Panc1 (cell line): ENCODE measurements around the gene ZNF579. TPM values are rescaled to one million over a fixed set of nuclear protein-coding genes. Genes with fewer than 3 reads are reported as not detected.

Experiments used
- ATAC-seq: fragments of 200-7000 bp; cut with Tn5 transposase; 2 replicates; pipeline ENCODE4 v1.9.1; 2020; ENCODE audit warnings: mild to moderate bottlenecking, moderate library complexity
- BruUV-seq: library from RNA; stranded (reverse); fragments of 400-500 nt; replicated peaks from 2 replicates; lab custom pipeline; 2021; lab: Mats Ljungman, UMichigan
- CTCF ChIA-PET: fragments of 300-600 bp; sonication (Branson Sonifier 250); formaldehyde crosslinking; loops from one replicate; lab custom pipeline; 2022; ENCODE audit warnings: antibody characterized with exemption; lab: Charles Lee
- POLR2A ChIA-PET: fragments of 300-600 bp; sonication (Branson Sonifier 250); formaldehyde crosslinking; loops from one replicate; lab custom pipeline; 2022; ENCODE audit warnings: antibody characterized with exemption; lab: Charles Lee
- DNase-seq: peaks from one replicate; pipeline ENCODE4 v3.0.0-alpha.2; 2010; ENCODE audit warnings: low read depth, low spot score
- H3K27ac ChIP-seq: 2 replicates; pipeline ENCODE4 v1.5.1; 2011; ENCODE audit warnings: mild to moderate bottlenecking, low read length, inconsistent platforms
- H3K27me3 ChIP-seq: fragments of 200-500 bp; sonication (Bioruptor generic); 2 replicates; pipeline ENCODE4 v1.6.0; 2014; ENCODE audit warnings: low read length, inconsistent platforms; ENCODE audit not compliant: control insufficient read depth, insufficient read depth
- H3K36me3 ChIP-seq: fragments of 200-500 bp; sonication (Bioruptor generic); 2 replicates; pipeline ENCODE4 v1.5.1; 2014; ENCODE audit warnings: inconsistent platforms, mild to moderate bottlenecking, low read length, moderate library complexity; ENCODE audit not compliant: control insufficient read depth, insufficient read depth
- H3K4me1 ChIP-seq: 2 replicates; pipeline ENCODE4 v1.5.1; 2011; ENCODE audit warnings: inconsistent platforms, mild to moderate bottlenecking, low read length, moderate library complexity; ENCODE audit not compliant: control insufficient read depth, insufficient read depth
- H3K4me3 ChIP-seq, 2 experiments: 2 replicates each; pipeline ENCODE4 v1.5.1; 2011 to 2012; ENCODE audit warnings: low read depth in 2 of 2, low read length in 2 of 2, mild to moderate bottlenecking in 2 of 2, inconsistent platforms in 1 of 2, moderate library complexity in 1 of 2
- H3K9me3 ChIP-seq: fragments of 200-500 bp; sonication (Bioruptor generic); 2 replicates; pipeline ENCODE4 v1.5.1; 2014; ENCODE audit warnings: low read depth, mild to moderate bottlenecking, inconsistent platforms, low read length, moderate library complexity; ENCODE audit not compliant: control insufficient read depth, insufficient read depth
- POLR2AphosphoS5 ChIP-seq: IDR thresholded peaks from 2 replicates; pipeline ENCODE4 v1.6.1; 2012; ENCODE audit warnings: mild to moderate bottlenecking, low read depth, low read length, moderate library complexity
- SIN3A ChIP-seq: IDR thresholded peaks from 2 replicates; pipeline ENCODE4 v1.6.1; 2012; ENCODE audit warnings: low read depth, mild to moderate bottlenecking, low read length, moderate library complexity, borderline replicate concordance; ENCODE audit not compliant: insufficient read depth
- TCF7L2 ChIP-seq: IDR thresholded peaks from 2 replicates; pipeline ENCODE4 v1.6.1; 2011; ENCODE audit warnings: mild to moderate bottlenecking, low read depth, low read length, inconsistent platforms
- in situ Hi-C: cut with HindIII; loops from 2 replicates; pipeline ENCODE4 v1.10.0; 2016; ENCODE audit warnings: low sequenced_read_pairs, low pct_unique_long_range_greater_than_20kb
- intact Hi-C: fragments of 100-400 bp; cut with micrococcal nuclease; formaldehyde crosslinking; loops from one replicate; pipeline ENCODE4 v1.10.0; 2022; ENCODE audit not compliant: unreplicated experiment
- total RNA-seq: library from RNA; stranded (reverse); gene quantifications from one replicate; pipeline ENCODE4 v1.2.1, GENCODE V29; 2021; ENCODE audit not compliant: unreplicated experiment
- TF ChIP-seq, protein P1 (sequence below), 2 experiments: IDR thresholded peaks; 2 replicates each; pipeline ENCODE4 v1.6.1; 2011 to 2012; ENCODE audit warnings: low read depth in 2 of 2, control low read depth in 1 of 2, low read length in 1 of 2, mild to moderate bottlenecking in 1 of 2, moderate library complexity in 1 of 2; ENCODE audit not compliant: insufficient read depth in 1 of 2
- TF ChIP-seq, protein P2 (sequence below): fragments of 450-650 bp; IDR thresholded peaks from 2 replicates; pipeline ENCODE4 v1.5.1; 2017; ENCODE audit warnings: mild to moderate bottlenecking

The ZNF579 gene
- total RNA-seq, 1 experiment from 2014 or later = 39.5 TPM

DNA sequence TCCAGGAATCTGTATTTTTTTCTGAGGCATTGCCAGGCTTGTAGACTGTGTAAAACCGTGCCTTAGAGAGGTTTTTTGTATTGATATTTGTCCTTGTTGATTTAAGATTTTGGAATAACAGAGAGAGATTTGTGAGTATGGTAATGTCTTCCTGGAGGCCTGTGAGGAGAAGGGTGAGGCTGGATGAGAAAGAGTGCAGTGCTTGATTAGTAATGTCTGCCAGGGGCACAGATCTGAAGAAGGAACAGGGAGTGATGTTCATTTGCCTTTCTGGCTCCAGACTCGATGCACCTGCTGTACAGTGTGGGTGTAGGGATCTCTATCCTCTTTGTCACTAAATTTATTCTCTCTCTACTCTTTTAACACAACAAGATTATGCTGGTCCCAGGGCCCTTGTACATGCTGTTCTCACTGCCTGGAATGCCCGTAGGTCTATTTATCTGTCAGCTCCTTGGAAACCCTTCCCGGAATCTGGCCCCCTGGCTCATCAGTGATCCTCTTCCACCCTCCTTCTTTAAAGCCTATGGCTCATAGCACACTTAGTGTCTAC is 14.4 kb upstream of the ZNF579 start:
- BruUV-seq = no TSS peak
- Histone ChIP-seq H3K27me3 (no peaks in the 10 kb centered on the region), H3K36me3 (no peaks in the 10 kb centered on the region; the same call in 1 of the 2 replicates), H3K9me3 (no peaks in the 10 kb centered on the region), H3K27ac (no peak overlapping the region), H3K4me3 (no peak overlapping the region), H3K4me1 (no peaks in the 10 kb centered on the region)
- intact Hi-C loops (no loop called here), in situ Hi-C loops (no loop called here)
- no peak for ATAC-seq
- ChIA-PET POLR2A (no interaction called here), CTCF (interaction anchor here (0.6 kb wide), 1 partner anchor 176 kb away, joined by 3 read pairs; no protein-coding TSS in a partner anchor)
- TF ChIP-seq POLR2AphosphoS5 (no peak), TCF7L2 (no peak), SIN3A (no peak)
- TF ChIP-seq, protein P1, sequence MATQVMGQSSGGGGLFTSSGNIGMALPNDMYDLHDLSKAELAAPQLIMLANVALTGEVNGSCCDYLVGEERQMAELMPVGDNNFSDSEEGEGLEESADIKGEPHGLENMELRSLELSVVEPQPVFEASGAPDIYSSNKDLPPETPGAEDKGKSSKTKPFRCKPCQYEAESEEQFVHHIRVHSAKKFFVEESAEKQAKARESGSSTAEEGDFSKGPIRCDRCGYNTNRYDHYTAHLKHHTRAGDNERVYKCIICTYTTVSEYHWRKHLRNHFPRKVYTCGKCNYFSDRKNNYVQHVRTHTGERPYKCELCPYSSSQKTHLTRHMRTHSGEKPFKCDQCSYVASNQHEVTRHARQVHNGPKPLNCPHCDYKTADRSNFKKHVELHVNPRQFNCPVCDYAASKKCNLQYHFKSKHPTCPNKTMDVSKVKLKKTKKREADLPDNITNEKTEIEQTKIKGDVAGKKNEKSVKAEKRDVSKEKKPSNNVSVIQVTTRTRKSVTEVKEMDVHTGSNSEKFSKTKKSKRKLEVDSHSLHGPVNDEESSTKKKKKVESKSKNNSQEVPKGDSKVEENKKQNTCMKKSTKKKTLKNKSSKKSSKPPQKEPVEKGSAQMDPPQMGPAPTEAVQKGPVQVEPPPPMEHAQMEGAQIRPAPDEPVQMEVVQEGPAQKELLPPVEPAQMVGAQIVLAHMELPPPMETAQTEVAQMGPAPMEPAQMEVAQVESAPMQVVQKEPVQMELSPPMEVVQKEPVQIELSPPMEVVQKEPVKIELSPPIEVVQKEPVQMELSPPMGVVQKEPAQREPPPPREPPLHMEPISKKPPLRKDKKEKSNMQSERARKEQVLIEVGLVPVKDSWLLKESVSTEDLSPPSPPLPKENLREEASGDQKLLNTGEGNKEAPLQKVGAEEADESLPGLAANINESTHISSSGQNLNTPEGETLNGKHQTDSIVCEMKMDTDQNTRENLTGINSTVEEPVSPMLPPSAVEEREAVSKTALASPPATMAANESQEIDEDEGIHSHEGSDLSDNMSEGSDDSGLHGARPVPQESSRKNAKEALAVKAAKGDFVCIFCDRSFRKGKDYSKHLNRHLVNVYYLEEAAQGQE (IDR thresholded peaks at IDR 0.05; ENCODE audit: insufficient read depth in 1 of 2, low read depth in 2 of 2, low read length in 1 of 2) = no peak
- TF ChIP-seq, protein P2, sequence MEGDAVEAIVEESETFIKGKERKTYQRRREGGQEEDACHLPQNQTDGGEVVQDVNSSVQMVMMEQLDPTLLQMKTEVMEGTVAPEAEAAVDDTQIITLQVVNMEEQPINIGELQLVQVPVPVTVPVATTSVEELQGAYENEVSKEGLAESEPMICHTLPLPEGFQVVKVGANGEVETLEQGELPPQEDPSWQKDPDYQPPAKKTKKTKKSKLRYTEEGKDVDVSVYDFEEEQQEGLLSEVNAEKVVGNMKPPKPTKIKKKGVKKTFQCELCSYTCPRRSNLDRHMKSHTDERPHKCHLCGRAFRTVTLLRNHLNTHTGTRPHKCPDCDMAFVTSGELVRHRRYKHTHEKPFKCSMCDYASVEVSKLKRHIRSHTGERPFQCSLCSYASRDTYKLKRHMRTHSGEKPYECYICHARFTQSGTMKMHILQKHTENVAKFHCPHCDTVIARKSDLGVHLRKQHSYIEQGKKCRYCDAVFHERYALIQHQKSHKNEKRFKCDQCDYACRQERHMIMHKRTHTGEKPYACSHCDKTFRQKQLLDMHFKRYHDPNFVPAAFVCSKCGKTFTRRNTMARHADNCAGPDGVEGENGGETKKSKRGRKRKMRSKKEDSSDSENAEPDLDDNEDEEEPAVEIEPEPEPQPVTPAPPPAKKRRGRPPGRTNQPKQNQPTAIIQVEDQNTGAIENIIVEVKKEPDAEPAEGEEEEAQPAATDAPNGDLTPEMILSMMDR = no peak
- DNase-seq = no peak

DNA sequence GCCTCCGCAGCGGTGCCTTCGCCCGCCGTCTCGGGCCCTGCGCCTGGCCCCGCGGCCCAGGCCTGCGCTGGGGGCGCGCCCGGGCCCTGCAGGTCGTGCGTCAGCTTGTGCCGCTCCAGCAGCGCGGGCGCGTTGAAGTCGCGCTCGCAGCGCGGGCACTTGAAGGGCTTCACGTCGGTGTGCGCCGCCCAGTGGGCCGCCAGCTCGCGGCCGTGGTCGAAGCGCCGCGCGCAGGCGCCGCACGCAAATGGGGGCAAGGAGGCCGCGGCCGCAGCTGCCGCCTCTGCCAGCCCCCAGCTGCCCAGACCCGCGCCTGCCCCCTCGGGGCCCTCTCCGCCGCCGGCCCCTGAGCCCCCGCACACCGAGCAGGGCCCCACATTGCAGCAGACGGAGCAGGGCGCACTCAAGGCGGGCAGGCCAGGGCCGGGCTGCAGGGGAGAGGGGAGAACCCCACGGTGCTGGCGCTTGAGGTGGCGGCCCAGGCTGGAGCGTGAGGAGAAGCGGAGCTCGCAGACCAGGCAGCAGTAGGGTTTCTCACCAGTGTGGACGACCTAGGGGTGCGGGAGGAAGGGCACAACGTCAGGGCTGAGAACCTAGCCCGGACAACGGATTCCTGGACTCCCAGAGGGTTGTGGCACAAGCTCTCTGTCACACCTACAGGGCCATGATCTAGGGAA is 12.6 kb upstream of the ZNF579 start:
- no peak for TF ChIP-seq TCF7L2
- Histone ChIP-seq H3K4me1 (no peaks in the 10 kb centered on the region), H3K27ac (no peak overlapping the region), H3K9me3 (no peaks in the 10 kb centered on the region), H3K27me3 (no peaks in the 10 kb centered on the region), H3K36me3 (no peaks in the 10 kb centered on the region; the same call in 1 of the 2 replicates), H3K4me3 (no peak overlapping the region)
- DNase-seq = no peak
- no TSS peak for BruUV-seq
- ChIA-PET POLR2A (no interaction called here), CTCF (no interaction called here)
- no peak for ATAC-seq
- in situ Hi-C loops = no loop called here
- intact Hi-C loops = no loop called here
